Retinal pigment epithelial cell (primary cell): ENCODE results near the gene PODN.

Experiments used
- DNase-seq: peaks from one replicate; pipeline ENCODE4 v3.0.0-alpha.2; 2010; ENCODE audit warnings: low read depth
- H3K4me3 ChIP-seq: 2 replicates; pipeline ENCODE4 v1.5.1; 2011; ENCODE audit warnings: mild to moderate bottlenecking, low read length, control low read depth, moderate library complexity
- CTCF ChIP-seq: conservative IDR thresholded peaks from 2 replicates; pipeline ENCODE4 v1.5.1; 2011; ENCODE audit warnings: low read depth, low read length, control low read depth, inconsistent platforms

PODN gene

GRCh38 chr1:53130878-53131589 is 69.0 kb downstream of the PODN start:
- TF ChIP-seq CTCF, result no peak
- H3K4me3 ChIP-seq, result no peak overlapping the region
- no peak for DNase-seq

DNA sequence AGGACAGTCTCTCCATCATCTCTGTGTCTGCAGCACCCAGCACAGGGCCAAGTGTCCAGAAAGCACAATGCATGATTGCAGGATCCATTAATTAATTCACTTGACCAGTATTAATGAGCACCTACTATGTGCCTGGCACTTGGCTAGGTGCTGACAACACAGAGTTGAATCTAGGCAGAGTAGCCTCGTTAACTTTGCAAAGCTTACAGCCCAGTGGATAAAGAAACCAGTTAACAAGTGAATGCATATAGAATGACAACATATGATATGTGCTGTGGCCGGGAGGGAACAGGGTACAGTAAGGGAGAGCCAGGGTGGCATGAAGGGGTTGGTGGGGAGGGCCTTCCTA is 69.6 kb downstream of the PODN start:
- no peak for DNase-seq
- no peak overlapping the region for H3K4me3 ChIP-seq
- TF ChIP-seq CTCF, result no peak

DNA sequence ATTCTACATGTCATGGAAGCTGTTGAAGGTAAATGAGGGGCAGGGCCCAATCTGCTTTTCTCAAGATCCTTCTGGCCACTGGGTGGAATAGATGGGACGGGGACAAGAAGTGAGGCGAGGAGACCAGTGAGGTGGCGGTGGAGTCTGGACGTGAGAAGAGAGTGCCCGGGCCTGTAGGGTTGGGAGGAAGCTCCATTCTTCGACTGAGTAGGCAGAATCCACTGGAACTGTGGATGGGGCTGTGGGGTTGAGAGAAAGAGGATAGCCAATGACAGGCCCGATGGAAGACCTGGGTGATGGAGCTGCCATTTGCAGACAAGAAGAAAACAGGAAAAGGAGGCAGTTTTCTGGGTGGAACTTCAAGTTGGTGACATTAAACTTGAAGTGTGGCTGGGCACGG is 70.2 kb downstream of the PODN start:
- TF ChIP-seq CTCF, result no peak

DNA sequence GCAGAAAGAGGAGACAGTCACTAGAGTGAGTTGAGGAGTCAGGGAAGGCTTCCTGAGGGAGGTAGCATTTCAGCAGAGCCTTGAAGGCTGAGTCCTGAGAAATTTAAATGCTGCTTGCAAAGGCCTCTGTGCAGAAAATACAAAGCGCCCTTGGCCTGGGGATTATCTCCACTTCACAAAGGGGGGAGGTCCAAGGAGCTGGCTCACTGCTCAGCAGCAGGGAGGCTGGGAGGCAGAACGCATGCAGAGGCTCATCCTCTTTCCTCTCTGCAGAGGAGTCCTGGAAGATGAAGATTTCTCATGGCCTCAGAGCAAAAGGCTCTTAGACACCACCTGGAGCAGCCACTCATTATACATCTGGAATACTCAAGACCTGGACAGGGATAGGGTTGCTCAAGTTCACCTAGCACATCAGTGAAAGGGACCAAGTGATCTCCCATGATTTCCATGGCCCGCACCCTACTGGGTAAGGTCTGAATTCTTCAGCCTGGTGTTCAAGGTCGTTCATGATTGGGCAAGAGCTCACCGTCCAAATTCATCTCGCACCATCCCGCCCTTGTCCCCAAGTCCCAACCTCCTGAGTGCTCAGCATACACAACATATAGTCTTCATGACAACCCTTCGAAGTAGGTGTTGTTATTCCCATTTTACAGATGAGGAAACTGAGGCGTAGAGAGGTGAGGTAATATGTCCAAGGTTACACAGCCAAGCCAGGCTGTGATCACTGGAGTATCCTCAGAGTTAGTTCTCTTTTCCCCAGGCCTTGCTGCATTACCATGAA is 71.4 kb downstream of the PODN start:
- H3K4me3 ChIP-seq, result no peak overlapping the region
- no peak for DNase-seq
- TF ChIP-seq CTCF, result no peak

More for the DNA sequence above, 70.2 kb downstream of the PODN start:
- DNase-seq, result no peak
- H3K4me3 ChIP-seq, result no peak overlapping the region

GRCh38 chr1:53134042-53134485 is 72.1 kb downstream of the PODN start:
- no peak for TF ChIP-seq CTCF

More at GRCh38 chr1:53134042-53134485, 72.1 kb downstream of the PODN start:
- DNase-seq, result no peak
- no peak overlapping the region for H3K4me3 ChIP-seq
